Measurements from ENCODE around the gene KIF3B. TPM values are rescaled to one million over a fixed set of nuclear protein-coding genes. Genes with fewer than 3 reads are reported as not detected.

Gene KIF3B
- total and polyA plus RNA-seq, 2 of the 13 experiments (the other 11 are each of a cell fraction or from before 2014, with no cell fraction given): 23.6 to 28.8 TPM

DNA sequence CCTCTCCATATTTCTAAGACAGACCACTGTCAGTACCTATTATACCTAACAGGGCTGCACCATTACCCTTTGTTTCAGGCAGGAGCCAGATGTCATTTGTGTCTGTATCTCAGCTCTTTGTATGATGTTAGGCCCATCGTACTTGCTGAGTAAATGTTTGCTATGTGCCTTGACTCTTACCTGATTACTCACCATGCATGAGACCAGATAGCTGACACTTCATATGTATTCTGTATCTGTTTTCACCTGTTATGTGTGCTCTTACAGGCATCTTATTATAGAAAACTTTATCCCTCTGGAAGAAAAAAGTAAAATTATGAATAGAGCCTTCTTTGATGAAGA is 49.0 kb downstream of the KIF3B start (continued):
- TF ChIP-seq HNF1A (IDR thresholded peaks at IDR 0.05; ENCODE audit: low read depth) (no peak), HNF1A (CRISPR knock-in tag; IDR thresholded peaks at IDR 0.05; ENCODE audit: borderline replicate concordance) (no peak), EZH2 (conservative IDR thresholded peaks at IDR 0.05; ENCODE audit: low read depth, low read length) (no peak), MXI1 (IDR thresholded peaks at IDR 0.05; ENCODE audit: borderline replicate concordance, low read depth, low read length) (peak; percentile 56; the same call in 1 of the 3 replicates), MIER3 (CRISPR knock-in tag; IDR thresholded peaks at IDR 0.05; ENCODE audit: borderline replicate concordance) (0 out of 2 replicates have a peak, but pooled peaks have one; percentile 33), TEAD3 (CRISPR knock-in tag; optimal IDR thresholded peaks at IDR 0.05; ENCODE audit: borderline replicate concordance) (peak; percentile 80), TCF7 (IDR thresholded peaks at IDR 0.05; ENCODE audit: low read depth) (peak; percentile 41; the same call in 1 of the 2 replicates), IKZF4 (CRISPR knock-in tag; IDR thresholded peaks at IDR 0.05; ENCODE audit: borderline replicate concordance, low read depth, not compliant biosample characterization) (no peak), ETV5 (CRISPR knock-in tag; IDR thresholded peaks at IDR 0.05; ENCODE audit: borderline replicate concordance) (peak; percentile 31; the same call in 1 of the 2 replicates), RARA (CRISPR knock-in tag; IDR thresholded peaks at IDR 0.05) (peak; percentile 79), ZIK1 (CRISPR knock-in tag; IDR thresholded peaks at IDR 0.05; ENCODE audit: borderline replicate concordance, low read depth) (no peak), SETDB1 (CRISPR knock-in tag; IDR thresholded peaks at IDR 0.05; ENCODE audit: borderline replicate concordance) (no peak)
- TF ChIP-seq, protein P1, sequence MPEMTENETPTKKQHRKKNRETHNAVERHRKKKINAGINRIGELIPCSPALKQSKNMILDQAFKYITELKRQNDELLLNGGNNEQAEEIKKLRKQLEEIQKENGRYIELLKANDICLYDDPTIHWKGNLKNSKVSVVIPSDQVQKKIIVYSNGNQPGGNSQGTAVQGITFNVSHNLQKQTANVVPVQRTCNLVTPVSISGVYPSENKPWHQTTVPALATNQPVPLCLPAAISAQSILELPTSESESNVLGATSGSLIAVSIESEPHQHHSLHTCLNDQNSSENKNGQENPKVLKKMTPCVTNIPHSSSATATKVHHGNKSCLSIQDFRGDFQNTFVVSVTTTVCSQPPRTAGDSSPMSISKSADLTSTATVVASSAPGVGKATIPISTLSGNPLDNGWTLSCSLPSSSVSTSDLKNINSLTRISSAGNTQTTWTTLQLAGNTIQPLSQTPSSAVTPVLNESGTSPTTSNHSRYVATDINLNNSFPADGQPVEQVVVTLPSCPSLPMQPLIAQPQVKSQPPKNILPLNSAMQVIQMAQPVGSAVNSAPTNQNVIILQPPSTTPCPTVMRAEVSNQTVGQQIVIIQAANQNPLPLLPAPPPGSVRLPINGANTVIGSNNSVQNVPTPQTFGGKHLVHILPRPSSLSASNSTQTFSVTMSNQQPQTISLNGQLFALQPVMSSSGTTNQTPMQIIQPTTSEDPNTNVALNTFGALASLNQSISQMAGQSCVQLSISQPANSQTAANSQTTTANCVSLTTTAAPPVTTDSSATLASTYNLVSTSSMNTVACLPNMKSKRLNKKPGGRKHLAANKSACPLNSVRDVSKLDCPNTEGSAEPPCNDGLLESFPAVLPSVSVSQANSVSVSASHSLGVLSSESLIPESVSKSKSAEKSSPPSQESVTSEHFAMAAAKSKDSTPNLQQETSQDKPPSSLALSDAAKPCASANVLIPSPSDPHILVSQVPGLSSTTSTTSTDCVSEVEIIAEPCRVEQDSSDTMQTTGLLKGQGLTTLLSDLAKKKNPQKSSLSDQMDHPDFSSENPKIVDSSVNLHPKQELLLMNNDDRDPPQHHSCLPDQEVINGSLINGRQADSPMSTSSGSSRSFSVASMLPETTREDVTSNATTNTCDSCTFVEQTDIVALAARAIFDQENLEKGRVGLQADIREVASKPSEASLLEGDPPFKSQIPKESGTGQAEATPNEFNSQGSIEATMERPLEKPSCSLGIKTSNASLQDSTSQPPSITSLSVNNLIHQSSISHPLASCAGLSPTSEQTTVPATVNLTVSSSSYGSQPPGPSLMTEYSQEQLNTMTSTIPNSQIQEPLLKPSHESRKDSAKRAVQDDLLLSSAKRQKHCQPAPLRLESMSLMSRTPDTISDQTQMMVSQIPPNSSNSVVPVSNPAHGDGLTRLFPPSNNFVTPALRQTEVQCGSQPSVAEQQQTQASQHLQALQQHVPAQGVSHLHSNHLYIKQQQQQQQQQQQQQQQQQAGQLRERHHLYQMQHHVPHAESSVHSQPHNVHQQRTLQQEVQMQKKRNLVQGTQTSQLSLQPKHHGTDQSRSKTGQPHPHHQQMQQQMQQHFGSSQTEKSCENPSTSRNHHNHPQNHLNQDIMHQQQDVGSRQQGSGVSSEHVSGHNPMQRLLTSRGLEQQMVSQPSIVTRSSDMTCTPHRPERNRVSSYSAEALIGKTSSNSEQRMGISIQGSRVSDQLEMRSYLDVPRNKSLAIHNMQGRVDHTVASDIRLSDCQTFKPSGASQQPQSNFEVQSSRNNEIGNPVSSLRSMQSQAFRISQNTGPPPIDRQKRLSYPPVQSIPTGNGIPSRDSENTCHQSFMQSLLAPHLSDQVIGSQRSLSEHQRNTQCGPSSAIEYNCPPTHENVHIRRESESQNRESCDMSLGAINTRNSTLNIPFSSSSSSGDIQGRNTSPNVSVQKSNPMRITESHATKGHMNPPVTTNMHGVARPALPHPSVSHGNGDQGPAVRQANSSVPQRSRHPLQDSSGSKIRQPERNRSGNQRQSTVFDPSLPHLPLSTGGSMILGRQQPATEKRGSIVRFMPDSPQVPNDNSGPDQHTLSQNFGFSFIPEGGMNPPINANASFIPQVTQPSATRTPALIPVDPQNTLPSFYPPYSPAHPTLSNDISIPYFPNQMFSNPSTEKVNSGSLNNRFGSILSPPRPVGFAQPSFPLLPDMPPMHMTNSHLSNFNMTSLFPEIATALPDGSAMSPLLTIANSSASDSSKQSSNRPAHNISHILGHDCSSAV (CRISPR knock-in tag; IDR thresholded peaks at IDR 0.05; ENCODE audit: borderline replicate concordance): no peak
- TF ChIP-seq, protein P2, sequence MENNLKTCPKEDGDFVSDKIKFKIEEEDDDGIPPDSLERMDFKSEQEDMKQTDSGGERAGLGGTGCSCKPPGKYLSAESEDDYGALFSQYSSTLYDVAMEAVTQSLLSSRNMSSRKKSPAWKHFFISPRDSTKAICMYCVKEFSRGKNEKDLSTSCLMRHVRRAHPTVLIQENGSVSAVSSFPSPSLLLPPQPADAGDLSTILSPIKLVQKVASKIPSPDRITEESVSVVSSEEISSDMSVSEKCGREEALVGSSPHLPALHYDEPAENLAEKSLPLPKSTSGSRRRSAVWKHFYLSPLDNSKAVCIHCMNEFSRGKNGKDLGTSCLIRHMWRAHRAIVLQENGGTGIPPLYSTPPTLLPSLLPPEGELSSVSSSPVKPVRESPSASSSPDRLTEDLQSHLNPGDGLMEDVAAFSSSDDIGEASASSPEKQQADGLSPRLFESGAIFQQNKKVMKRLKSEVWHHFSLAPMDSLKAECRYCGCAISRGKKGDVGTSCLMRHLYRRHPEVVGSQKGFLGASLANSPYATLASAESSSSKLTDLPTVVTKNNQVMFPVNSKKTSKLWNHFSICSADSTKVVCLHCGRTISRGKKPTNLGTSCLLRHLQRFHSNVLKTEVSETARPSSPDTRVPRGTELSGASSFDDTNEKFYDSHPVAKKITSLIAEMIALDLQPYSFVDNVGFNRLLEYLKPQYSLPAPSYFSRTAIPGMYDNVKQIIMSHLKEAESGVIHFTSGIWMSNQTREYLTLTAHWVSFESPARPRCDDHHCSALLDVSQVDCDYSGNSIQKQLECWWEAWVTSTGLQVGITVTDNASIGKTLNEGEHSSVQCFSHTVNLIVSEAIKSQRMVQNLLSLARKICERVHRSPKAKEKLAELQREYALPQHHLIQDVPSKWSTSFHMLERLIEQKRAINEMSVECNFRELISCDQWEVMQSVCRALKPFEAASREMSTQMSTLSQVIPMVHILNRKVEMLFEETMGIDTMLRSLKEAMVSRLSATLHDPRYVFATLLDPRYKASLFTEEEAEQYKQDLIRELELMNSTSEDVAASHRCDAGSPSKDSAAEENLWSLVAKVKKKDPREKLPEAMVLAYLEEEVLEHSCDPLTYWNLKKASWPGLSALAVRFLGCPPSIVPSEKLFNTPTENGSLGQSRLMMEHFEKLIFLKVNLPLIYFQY (CRISPR knock-in tag; IDR thresholded peaks at IDR 0.05; ENCODE audit: borderline replicate concordance): 0 out of 2 replicates have a peak, but pooled peaks have one; percentile 18
